Progenitor cell of endocrine pancreas (in vitro differentiated cells): ENCODE measurements around the gene KCNK13. TPM values are rescaled to one million over a fixed set of nuclear protein-coding genes. Genes with fewer than 3 reads are reported as not detected.

Experiments used
- DNase-seq: peaks from one replicate; pipeline ENCODE4 v3.0.0; 2021; ENCODE audit warnings: low spot score; ENCODE audit not compliant: unreplicated experiment
- H3K27ac Mint-ChIP-seq: 2 replicates; pipeline ENCODE4 v1.8.0; 2021; ENCODE audit warnings: mild to moderate bottlenecking, moderate library complexity, mixed read lengths
- H3K27me3 Mint-ChIP-seq: 2 replicates; pipeline ENCODE4 v1.8.0; 2021; ENCODE audit warnings: mixed read lengths
- H3K36me3 Mint-ChIP-seq: 2 replicates; pipeline ENCODE4 v1.8.0; 2022; ENCODE audit warnings: mixed read lengths; ENCODE audit not compliant: insufficient read depth
- H3K4me1 Mint-ChIP-seq: 2 replicates; pipeline ENCODE4 v1.8.0; 2021; ENCODE audit warnings: low read depth, mixed read lengths
- H3K4me3 Mint-ChIP-seq: 2 replicates; pipeline ENCODE4 v1.8.0; 2021; ENCODE audit warnings: low read depth, mild to moderate bottlenecking, moderate library complexity, mixed read lengths
- H3K9me3 Mint-ChIP-seq: 2 replicates; pipeline ENCODE4 v1.8.0; 2021; ENCODE audit warnings: low read depth, mixed read lengths
- total RNA-seq: library from RNA; stranded (reverse); gene quantifications from 2 replicates; pipeline ENCODE4 v1.2.1, GENCODE V29; 2021
- TF ChIP-seq, protein P1 (sequence below): fragments of 200-600 bp; sonication (generic); IDR thresholded peaks from one replicate; pipeline ENCODE4 v1.5.0; 2021; ENCODE audit warnings: antibody characterized with exemption, mild to moderate bottlenecking; ENCODE audit not compliant: unreplicated experiment

KCNK13 gene
- total RNA-seq, 1 donor from 2014 or later = not detected

DNA sequence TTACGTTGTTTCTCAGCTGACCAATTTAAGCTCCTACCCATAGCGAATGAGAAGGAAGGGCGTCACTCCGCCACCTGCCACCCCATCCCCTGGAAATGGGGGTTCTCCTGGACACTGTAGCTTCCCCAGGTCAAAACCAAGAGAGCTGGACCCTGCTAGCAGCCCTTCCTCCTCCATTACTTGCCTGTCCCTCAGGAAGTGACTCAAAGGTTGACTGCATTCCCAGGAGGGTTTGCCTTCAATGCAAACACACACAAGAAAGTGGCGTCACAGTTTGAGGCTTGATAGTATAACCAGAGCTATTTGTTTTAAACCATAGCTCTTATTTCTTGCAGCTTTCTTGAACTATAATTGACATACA, 79.1 kb downstream of the KCNK13 start:
- Mint-ChIP-seq H3K4me1 (peaks cover 3% of the 10 kb centered on the region), H3K27ac (no peak overlapping the region)

GRCh38 chr14:90153429-90153828, 91.6 kb downstream of the KCNK13 start:
- H3K9me3 Mint-ChIP-seq = no peaks in the 10 kb centered on the region
- H3K27ac Mint-ChIP-seq = no peak overlapping the region
- H3K4me1 Mint-ChIP-seq = peaks cover 2% of the 10 kb centered on the region
- H3K27me3 Mint-ChIP-seq = peaks cover 6% of the 10 kb centered on the region
- DNase-seq = no peak
- H3K4me3 Mint-ChIP-seq = no peak overlapping the region
- no peaks in the 10 kb centered on the region for H3K36me3 Mint-ChIP-seq
- TF ChIP-seq, protein P1, sequence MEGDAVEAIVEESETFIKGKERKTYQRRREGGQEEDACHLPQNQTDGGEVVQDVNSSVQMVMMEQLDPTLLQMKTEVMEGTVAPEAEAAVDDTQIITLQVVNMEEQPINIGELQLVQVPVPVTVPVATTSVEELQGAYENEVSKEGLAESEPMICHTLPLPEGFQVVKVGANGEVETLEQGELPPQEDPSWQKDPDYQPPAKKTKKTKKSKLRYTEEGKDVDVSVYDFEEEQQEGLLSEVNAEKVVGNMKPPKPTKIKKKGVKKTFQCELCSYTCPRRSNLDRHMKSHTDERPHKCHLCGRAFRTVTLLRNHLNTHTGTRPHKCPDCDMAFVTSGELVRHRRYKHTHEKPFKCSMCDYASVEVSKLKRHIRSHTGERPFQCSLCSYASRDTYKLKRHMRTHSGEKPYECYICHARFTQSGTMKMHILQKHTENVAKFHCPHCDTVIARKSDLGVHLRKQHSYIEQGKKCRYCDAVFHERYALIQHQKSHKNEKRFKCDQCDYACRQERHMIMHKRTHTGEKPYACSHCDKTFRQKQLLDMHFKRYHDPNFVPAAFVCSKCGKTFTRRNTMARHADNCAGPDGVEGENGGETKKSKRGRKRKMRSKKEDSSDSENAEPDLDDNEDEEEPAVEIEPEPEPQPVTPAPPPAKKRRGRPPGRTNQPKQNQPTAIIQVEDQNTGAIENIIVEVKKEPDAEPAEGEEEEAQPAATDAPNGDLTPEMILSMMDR = no peak

More for the DNA sequence above, 79.1 kb downstream of the KCNK13 start:
- Mint-ChIP-seq H3K36me3 (no peaks in the 10 kb centered on the region), H3K27me3 (no peaks in the 10 kb centered on the region), H3K9me3 (no peaks in the 10 kb centered on the region), H3K4me3 (no peak overlapping the region)
- TF ChIP-seq, protein P1 = no peak
- no peak for DNase-seq

DNA sequence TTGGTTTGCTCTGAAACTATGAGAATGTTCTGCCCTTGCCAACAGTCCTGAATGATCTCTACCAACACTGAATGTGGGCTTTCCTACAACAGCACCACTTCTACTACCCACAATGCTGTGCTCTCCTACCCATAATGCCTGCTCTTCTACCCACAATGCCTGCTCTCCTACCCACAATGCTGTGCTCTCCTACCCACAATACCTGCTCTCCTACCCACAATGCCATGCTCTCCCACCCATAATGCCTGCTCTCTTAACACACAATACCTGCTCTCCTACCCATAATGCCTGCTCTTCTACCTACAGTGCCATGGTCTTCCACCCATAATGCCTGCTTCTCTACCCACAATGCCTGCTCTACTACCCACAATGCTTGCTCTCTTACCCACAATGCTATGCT, 92.3 kb downstream of the KCNK13 start:
- Mint-ChIP-seq H3K9me3 (no peaks in the 10 kb centered on the region), H3K27me3 (peaks cover 6% of the 10 kb centered on the region), H3K4me1 (peaks cover 7% of the 10 kb centered on the region), H3K4me3 (no peak overlapping the region), H3K36me3 (no peaks in the 10 kb centered on the region), H3K27ac (no peak overlapping the region)
- TF ChIP-seq, protein P1 = no peak
- no peak for DNase-seq

- H3K4me1 Mint-ChIP-seq = peaks cover 19% of the 10 kb centered on the region
- no peak for DNase-seq
- H3K36me3 Mint-ChIP-seq = no peaks in the 10 kb centered on the region
- H3K4me3 Mint-ChIP-seq = no peak overlapping the region
- peaks cover 14% of the 10 kb centered on the region for H3K27me3 Mint-ChIP-seq
- no peaks in the 10 kb centered on the region for H3K9me3 Mint-ChIP-seq
- no peak overlapping the region for H3K27ac Mint-ChIP-seq
- TF ChIP-seq, protein P1 = no peak
These were observed 97.4 kb downstream of the KCNK13 start for GRCh38 chr14:90159146-90159545.

DNA sequence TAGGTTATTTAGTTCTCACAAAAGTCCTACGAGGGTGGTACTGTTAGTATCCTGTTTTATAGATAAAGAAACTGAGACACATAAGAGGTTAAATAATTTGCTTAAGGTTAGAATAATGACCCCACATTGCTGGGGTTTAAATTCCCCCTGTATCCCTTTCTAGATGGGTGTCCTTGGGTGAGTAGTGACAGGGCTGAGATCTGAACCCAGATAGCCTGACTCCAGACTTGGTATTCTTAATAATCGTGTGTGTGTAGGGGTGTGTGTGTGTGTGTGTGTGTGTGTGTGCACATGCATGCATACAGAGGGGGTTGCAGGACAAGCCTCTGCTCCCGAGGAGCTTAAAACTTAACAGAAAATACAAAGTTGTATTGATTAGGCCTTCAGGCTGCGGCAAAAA, 97.9 kb downstream of the KCNK13 start:
- Mint-ChIP-seq H3K9me3 (peaks cover under 1% of the 10 kb centered on the region), H3K4me3 (no peak overlapping the region), H3K4me1 (peaks cover 19% of the 10 kb centered on the region), H3K27me3 (peaks cover 14% of the 10 kb centered on the region), H3K36me3 (no peaks in the 10 kb centered on the region), H3K27ac (no peak overlapping the region)
- no peak for DNase-seq
- TF ChIP-seq, protein P1 = no peak
